ENCODE measurements around the gene FAM120A.

Gene FAM120A

GRCh38 chr9:93446073-93446472, 5.4 kb upstream of the FAM120A start:
- no peak for DNase-seq (ENCODE audit: low spot score)

GRCh38 chr9:93447655-93448054, 3.8 kb upstream of the FAM120A start:
- no peak for DNase-seq (ENCODE audit: low spot score)

- no peak for DNase-seq (ENCODE audit: low spot score)
Observed at GRCh38 chr9:93451849-93452709, 594 bp downstream of the FAM120A start.

DNA sequence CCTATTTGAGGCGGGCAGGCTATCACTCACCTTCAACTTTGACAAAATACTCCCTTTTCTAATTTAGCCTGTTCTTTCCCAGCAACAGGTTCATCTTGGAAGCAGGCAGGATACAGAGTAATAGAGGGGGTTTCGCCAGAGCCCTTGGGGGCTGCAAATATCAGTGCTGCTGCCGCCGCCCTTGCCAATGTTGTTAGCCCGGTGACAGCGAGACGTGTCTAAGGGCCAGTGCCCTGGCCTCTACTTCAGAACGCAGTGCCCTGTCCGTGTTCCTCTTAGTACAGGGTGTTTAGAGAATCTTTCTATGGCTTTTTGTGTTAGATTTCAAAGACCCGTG, 1.2 kb downstream of the FAM120A start:
- DNase-seq (ENCODE audit: low spot score), result no peak

DNA sequence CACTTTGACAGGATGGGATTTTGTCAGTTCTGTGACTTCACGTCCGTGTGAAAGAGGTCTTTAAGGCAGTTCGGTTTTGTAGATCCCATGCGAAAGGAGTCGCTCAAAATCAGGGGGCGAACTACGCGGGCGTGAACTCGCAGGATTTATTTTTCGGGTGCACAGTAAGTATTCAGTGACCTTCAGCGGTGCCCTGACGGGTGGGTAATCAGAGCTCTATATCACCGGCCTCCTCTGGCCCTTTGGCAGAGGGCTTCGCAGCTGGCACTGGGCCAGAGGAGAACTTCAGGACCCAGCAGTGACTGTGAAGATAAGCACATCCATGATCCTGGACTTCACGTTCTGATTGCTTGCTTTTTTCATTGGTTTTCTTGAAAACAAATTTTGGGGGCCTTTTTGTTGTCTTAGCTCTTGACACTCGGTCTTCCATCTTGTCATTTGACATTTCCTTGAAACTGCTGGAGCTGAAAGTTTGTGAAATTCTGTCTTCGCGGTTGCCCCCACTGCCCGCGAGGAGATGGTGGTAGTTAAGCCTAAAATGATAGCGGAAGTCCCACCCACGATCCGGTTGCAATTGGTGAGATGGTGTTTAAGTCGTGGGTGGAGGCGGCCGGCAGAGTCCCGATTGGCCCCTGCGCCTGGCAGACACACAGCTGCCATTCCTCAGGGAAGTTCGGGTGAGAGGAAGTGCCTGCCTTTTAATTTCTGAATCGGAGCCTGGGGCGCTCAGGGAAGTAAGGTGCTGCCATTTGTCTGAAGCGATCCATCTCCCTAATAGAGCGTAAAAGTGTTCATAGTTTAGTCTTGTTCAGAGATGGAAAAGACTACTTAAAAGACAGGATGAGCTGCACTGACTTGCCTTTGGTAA, 1.8 kb downstream of the FAM120A start, which contains the start of gene FAM120AOS:
Gene FAM120AOS (minus strand): TSS at position 535 of the 868 bp plus-strand sequence. CDS start 872 bp downstream, outside the sequence.
- DNase-seq (ENCODE audit: low spot score), result peak; percentile 83

GRCh38 chr9:93456022-93456421, 4.5 kb downstream of the FAM120A start:
- DNase-seq (ENCODE audit: low spot score), result no peak

DNA sequence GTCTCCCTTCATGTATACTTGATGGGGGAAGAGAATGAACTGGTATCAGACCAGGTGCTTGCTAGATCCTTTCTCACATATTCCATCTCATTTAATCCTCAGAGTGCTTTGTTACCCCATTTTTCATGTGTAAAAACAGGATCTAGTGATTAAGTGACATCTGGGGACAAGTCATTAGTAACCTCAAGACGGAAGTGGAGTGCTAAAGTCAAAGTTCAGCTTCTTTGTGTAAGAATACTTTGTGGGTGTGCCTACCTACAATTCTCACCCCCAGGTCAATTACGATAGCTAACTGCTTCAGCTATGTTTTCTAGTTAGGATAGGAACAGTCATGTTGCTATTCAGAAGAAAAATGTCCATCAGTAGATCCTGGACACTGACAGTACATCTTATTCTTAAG, 5.0 kb downstream of the FAM120A start:
- DNase-seq (ENCODE audit: low spot score), result no peak

GRCh38 chr9:93457006-93457405, 5.5 kb downstream of the FAM120A start:
- DNase-seq (ENCODE audit: low spot score), result no peak

DNA sequence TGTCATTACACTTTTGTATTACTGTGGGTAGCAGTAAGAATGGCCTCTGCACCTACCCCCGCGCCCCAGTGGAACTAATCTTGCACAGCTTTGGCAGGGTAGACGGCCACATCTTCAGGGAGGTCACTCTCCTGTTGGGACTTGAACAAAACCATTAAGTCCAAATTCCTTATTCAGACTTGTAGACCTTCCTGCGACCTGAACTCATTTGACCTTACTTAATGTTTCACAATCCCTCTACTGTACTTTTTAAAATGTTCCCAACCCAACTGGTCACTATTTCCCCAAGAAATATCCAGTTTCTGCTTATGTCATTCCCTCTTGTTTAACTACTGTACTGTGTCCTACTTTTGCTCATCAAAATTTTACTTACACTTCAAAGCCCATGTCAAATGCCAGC, 7.2 kb downstream of the FAM120A start:
- DNase-seq (ENCODE audit: low spot score), result no peak

GRCh38 chr9:93459432-93459847, 8.0 kb downstream of the FAM120A start:
- DNase-seq (ENCODE audit: low spot score), result no peak

DNA sequence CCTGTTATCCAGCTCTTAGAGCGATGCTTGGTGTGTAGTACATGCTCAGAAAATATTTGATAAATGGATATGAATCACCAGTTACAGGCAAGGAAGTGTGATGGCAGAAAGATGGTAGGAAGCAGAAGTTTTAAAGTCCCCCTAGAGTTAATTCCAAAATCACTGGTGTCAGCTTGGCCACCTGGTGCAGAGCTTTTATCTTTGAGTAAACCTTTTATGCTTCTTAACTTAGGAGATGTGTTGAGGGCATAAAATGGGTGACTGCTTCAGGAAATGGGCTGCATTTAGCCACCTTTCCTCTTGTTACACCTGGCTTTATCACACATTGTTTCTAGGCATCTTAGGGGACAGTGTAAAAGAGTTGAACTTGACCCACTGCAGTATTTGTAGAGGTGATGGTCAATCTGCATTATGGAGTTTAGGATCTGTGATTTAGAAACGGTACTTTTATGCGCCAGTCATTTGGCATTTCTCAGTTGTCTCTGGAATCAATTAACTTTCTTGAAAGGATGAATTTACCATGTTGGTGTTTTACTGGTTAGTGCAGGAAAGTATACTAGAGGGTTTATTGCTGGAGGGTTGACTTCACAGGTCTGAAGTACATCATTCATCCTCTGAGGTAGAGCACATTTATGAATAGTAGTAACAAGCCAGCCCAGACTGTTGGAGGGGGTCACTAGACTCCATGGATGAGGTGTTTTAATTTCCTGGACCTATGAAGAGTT, 9.4 kb downstream of the FAM120A start:
- DNase-seq (ENCODE audit: low spot score), result no peak

- no peak for DNase-seq (ENCODE audit: low spot score)
Observed at GRCh38 chr9:93461414-93461743, 9.9 kb downstream of the FAM120A start.

GRCh38 chr9:93461821-93462220, 10.3 kb downstream of the FAM120A start:
- DNase-seq (ENCODE audit: low spot score), result no peak

- no peak for DNase-seq (ENCODE audit: low spot score)
Observed at GRCh38 chr9:93463638-93464248, 12.3 kb downstream of the FAM120A start.

- DNase-seq (ENCODE audit: low spot score), result no peak
Observed at GRCh38 chr9:93464395-93464794, 12.9 kb downstream of the FAM120A start.

- DNase-seq (ENCODE audit: low spot score), result no peak
Observed at GRCh38 chr9:93464876-93465275, 13.4 kb downstream of the FAM120A start.

DNA sequence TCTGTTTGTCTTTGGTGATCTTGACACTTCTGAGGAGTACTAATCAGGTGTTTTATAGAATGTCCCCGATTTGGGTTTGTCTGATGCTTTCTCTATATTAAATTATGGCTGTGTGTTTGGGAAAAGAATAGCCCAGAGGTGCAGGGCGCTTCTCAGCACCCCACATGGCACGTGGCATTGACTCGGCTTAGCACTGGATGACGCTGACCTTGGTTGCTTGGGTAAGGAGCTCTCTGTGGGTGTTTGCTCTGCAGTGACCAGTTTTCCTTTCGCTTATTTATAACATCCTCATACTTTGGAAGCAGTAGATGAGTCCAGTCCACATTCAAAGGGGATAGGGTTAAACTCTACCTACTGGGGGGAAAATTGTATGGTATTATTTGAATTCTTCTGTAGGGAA, 14.4 kb downstream of the FAM120A start:
- no peak for DNase-seq (ENCODE audit: low spot score)

DNA sequence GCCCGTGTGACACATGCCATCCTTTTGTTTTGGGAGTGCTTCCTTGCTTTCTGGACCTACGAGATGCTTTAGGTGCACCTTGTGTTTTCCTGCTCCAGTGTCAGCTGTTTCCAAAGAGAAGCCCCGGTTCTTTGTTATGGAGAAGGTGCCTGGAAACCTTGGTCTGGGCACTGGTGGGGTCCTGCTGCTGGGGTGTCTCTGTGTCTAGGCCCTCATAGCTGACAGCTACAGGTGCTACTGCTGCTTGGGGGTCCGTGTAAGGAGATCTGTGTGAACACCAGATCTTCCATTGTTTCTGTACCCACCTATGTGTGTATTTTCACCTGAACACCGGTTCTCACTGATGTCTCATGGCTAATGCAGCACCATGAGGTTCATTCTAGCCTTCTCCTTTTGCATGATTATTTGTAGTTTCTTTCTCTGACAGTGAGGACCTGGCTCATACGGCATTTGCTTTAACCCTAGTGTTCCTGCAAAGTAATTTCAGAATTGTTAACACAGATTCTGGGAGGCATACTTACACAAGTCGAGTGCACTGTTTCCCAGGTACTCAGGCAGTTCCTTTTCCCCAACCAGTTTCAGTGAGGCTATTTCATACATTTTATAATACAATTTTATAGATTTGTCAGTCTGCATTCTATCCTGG, 15.1 kb downstream of the FAM120A start:
- no peak for DNase-seq (ENCODE audit: low spot score)

GRCh38 chr9:93467062-93467416, 15.6 kb downstream of the FAM120A start:
- no peak for DNase-seq (ENCODE audit: low spot score)

DNA sequence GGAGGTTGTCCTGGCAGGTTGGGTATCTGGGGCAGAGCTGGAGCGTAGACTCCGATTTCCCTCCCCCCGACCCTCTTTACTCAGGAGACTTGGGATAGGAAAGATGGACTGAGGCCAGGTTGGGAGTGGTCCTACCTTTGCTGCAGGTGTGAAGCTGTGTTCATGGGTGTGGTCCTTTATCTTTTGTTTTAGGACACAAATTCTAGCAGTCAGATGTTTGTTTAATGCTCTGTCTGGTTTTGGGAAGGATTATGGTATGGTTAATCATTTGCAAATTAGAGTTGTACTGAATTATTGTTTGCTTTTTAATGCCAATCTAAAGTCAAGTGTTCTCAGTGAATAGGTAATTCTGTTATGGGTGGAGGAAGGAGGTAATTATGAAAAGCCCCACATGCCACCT, 16.0 kb downstream of the FAM120A start:
- no peak for DNase-seq (ENCODE audit: low spot score)

DNA sequence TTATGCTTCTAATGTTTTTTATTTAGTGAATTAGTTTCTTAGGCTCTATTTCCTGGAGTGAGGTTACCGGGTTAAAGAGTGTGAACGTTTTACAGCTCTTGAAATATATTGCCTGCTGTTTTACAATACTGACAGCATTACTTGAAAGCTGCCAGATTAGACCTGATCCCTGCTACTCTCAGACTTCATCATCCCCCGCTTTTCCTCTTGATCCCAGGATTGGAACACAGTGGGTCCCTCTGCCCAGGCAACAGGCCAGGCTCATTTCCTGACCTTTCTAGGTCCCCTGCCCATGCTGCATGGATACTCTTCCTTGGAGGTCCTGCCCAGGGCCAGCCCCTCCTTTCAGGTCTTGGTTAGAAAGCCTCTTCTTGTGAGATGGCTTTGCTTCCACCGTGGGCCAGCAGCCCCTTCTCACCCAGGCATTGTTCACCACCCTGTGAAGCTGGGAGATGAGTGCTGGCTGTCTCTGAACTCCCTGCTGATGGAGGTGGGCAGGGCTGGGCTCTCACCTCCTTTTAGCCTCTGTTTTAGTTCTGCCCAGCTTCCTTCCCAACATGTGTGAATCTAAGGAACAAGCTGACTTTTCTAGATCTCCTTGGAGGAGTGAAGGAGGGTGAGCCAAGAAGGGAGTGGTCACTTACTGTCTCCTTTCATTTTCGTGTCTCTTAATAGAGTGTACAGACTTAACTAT, 17.4 kb downstream of the FAM120A start:
- no peak for DNase-seq (ENCODE audit: low spot score)

Data from HuH-7 (cell line).